Suprapubic skin (tissue), 4 donors: ENCODE measurements around the gene CELA2A.

Source experiments
- EP300 ChIP-seq: sonication (generic); formaldehyde crosslinking; IDR thresholded peaks from one replicate; pipeline ENCODE4 v1.6.1; 2017; ENCODE audit warnings: antibody characterized with exemption
- POLR2A ChIP-seq, 2 donors: fragments of 450-650 bp; IDR thresholded peaks; one replicate each; pipeline ENCODE4 v1.6.1; 2017; ENCODE audit warnings: antibody characterized with exemption in 2 of 2, mild to moderate bottlenecking in 2 of 2, moderate library complexity in 2 of 2
- POLR2AphosphoS5 ChIP-seq, 3 donors: sonication (generic); formaldehyde crosslinking; IDR thresholded peaks; one replicate each; pipeline ENCODE4 v1.6.1; 2017; ENCODE audit warnings: antibody characterized with exemption in 3 of 3
- TF ChIP-seq, protein P1 (sequence below), 2 donors: fragments of 200-600 bp in 1 of 2; fragments of 450-650 bp in 1 of 2; sonication (generic) in 1 of 2; IDR thresholded peaks; one replicate each; pipeline ENCODE4 v1.5.1; 2016 to 2019; ENCODE audit warnings: antibody characterized with exemption in 2 of 2, mild to moderate bottlenecking in 1 of 2, moderate library complexity in 1 of 2

DNA sequence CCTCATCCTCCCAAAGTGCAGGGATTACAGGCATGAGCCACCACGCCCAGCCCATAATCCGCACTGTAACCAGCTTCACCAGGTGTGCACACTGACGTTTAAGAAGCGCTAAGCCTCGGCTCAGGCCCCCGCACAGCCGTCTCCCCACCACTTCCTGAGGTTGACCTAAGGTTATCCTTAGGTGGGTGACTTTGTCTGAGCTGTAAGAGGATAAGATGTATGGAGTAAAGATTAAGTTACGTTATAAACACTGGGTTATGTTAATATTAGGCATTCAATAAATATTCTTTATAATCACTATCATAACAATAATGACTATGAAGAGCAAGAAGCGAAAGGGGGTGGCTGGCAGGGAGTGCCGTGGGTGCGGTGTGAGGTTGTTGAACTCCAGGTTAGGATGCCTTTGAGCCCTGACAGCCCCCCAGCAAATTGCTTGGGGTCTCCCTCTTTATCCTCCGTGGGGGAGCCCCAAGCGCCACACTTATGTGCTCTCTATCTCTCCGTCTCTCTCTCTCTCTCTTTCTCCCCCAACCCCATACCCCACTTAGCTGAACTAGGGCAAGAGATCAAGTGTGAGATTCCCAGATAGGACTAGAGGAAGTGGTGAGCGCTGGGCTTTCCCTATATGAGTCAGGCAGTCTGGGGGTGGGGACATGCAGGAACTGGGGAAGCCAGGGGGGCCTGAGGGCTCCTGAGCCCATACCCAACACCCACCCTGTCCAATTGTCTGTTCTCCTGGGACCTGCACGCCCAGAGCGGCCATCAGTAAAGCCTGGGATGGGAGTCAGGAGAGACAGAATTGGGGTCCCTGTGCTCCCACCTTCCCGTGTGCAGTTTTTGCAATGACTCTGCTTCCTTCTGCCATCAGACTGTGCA lies 39.2 kb upstream of the CELA2A start:
- TF ChIP-seq POLR2A (IDR thresholded peaks at IDR 0.05): no peak
- TF ChIP-seq, protein P1, sequence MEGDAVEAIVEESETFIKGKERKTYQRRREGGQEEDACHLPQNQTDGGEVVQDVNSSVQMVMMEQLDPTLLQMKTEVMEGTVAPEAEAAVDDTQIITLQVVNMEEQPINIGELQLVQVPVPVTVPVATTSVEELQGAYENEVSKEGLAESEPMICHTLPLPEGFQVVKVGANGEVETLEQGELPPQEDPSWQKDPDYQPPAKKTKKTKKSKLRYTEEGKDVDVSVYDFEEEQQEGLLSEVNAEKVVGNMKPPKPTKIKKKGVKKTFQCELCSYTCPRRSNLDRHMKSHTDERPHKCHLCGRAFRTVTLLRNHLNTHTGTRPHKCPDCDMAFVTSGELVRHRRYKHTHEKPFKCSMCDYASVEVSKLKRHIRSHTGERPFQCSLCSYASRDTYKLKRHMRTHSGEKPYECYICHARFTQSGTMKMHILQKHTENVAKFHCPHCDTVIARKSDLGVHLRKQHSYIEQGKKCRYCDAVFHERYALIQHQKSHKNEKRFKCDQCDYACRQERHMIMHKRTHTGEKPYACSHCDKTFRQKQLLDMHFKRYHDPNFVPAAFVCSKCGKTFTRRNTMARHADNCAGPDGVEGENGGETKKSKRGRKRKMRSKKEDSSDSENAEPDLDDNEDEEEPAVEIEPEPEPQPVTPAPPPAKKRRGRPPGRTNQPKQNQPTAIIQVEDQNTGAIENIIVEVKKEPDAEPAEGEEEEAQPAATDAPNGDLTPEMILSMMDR (IDR thresholded peaks at IDR 0.05): no peak
- no peak for TF ChIP-seq EP300
- no peak for TF ChIP-seq POLR2AphosphoS5 (IDR thresholded peaks at IDR 0.05)
